Endothelial cell of umbilical vein (primary cell): ENCODE measurements around the gene RAD51C. TPM values are rescaled to one million over a fixed set of nuclear protein-coding genes. Genes with fewer than 3 reads are reported as not detected.
"Not testable (repeated sequence)": the region's sequence is repeated elsewhere in the genome, so short reads cannot be mapped to it uniquely, and the experiment has no call there.

Experiments
- BruUV-seq: library from RNA; stranded (reverse); fragments of 400-500 nt; replicated peaks from 2 replicates; lab custom pipeline; 2021; lab: Mats Ljungman, UMichigan
- CTCF ChIA-PET: fragments of 300-600, 350-600 bp; sonication (Branson Sonifier 250); formaldehyde crosslinking; loops from one replicate; lab custom pipeline; 2021; ENCODE audit warnings: antibody characterized with exemption, inconsistent platforms; lab: Charles Lee
- POLR2A ChIA-PET: fragments of 300-600, 350-600 bp; sonication (Branson Sonifier 250); formaldehyde crosslinking; loops from one replicate; lab custom pipeline; 2021; ENCODE audit warnings: antibody characterized with exemption, inconsistent platforms; lab: Charles Lee
- DNase-seq: peaks from one replicate; pipeline ENCODE4 v3.0.0-alpha.2; 2011; ENCODE audit warnings: low read depth, low spot score
- FAIRE-seq: peaks from 2 replicates; lab custom pipeline; 2011; peaks lifted over from hg19 to GRCh38; lab: Jason Lieb, UNC
- H2AFZ ChIP-seq: 2 replicates; pipeline ENCODE4 v1.6.0; 2012; ENCODE audit warnings: low read depth, low read length, control low read depth, inconsistent platforms
- H3K27ac ChIP-seq: 2 replicates; pipeline ENCODE4 v1.5.1; 2011; ENCODE audit warnings: low read depth, mild to moderate bottlenecking, control low read depth, low read length, moderate library complexity; ENCODE audit not compliant: insufficient read depth
- H3K27me3 ChIP-seq, 2 experiments: 2 replicates each; pipeline versions ENCODE4 v1.6.0 to v1.6.1; 2011; ENCODE audit warnings: low read length in 2 of 2, mixed read lengths in 1 of 2; ENCODE audit not compliant: control insufficient read depth in 2 of 2, insufficient read depth in 2 of 2
- H3K36me3 ChIP-seq, 2 experiments: 2 replicates in 1 of 2; 3 replicates in 1 of 2; pipeline ENCODE4 v1.5.1; 2011; ENCODE audit warnings: low read length in 2 of 2, mild to moderate bottlenecking in 1 of 2, moderate library complexity in 1 of 2; ENCODE audit not compliant: control insufficient read depth in 2 of 2, insufficient read depth in 2 of 2; ENCODE audit errors: extremely low read depth in 1 of 2
- H3K4me1 ChIP-seq: 3 replicates; pipeline ENCODE4 v1.5.1; 2011; ENCODE audit warnings: mild to moderate bottlenecking, low read length; ENCODE audit not compliant: control insufficient read depth, insufficient read depth; ENCODE audit errors: extremely low read depth
- H3K4me2 ChIP-seq: 2 replicates; pipeline ENCODE4 v1.6.1; 2011; ENCODE audit warnings: low read length, control low read depth, mixed read lengths; ENCODE audit not compliant: insufficient read depth
- H3K4me3 ChIP-seq, 3 experiments: fragments of 200-600 bp in 1 of 3; sonication (generic), shearing (Covaris generic) in 1 of 3; replicated peaks in 1 of 3; 2 replicates each; pipeline ENCODE4 v1.5.1; 2011 to 2016; ENCODE audit warnings: control low read depth in 3 of 3, low read length in 3 of 3, mild to moderate bottlenecking in 2 of 3, inconsistent platforms in 1 of 3, low read depth in 1 of 3, moderate library complexity in 1 of 3; ENCODE audit not compliant: insufficient read depth in 1 of 3
- H3K79me2 ChIP-seq: 2 replicates; pipeline ENCODE4 v1.6.0; 2012; ENCODE audit warnings: low read length, inconsistent platforms; ENCODE audit not compliant: control insufficient read depth, insufficient read depth
- H3K9ac ChIP-seq: replicated peaks from 2 replicates; pipeline ENCODE3; 2011; ENCODE audit warnings: low read length, control low read depth; ENCODE audit not compliant: insufficient read depth; ENCODE audit errors: extremely low read depth
- H3K9me1 ChIP-seq: replicated peaks from 3 replicates; pipeline ENCODE4 v1.6.0; 2011; ENCODE audit warnings: mild to moderate bottlenecking, low read length; ENCODE audit not compliant: control insufficient read depth, insufficient read depth; ENCODE audit errors: extremely low read depth
- H3K9me3 ChIP-seq: replicated peaks from 2 replicates; pipeline ENCODE4 v1.5.1; 2012; ENCODE audit warnings: low read length, inconsistent platforms; ENCODE audit not compliant: control insufficient read depth, insufficient read depth
- H4K20me1 ChIP-seq: replicated peaks from 2 replicates; pipeline ENCODE3; 2011; ENCODE audit warnings: mild to moderate bottlenecking, low read length; ENCODE audit not compliant: control insufficient read depth, insufficient read depth; ENCODE audit errors: extremely low read depth
- CTCF ChIP-seq, 2 donors: IDR thresholded peaks; 1 replicate in 1 of 2; 2 replicates in 1 of 2; pipeline ENCODE4 v1.5.1; 2011; ENCODE audit warnings: low read length in 2 of 2, mild to moderate bottlenecking in 2 of 2, moderate library complexity in 2 of 2, control low read depth in 1 of 2, inconsistent platforms in 1 of 2, low read depth in 1 of 2; ENCODE audit not compliant: insufficient read depth in 1 of 2; ENCODE audit errors: extremely low read depth in 1 of 2
- EZH2 ChIP-seq: IDR thresholded peaks from 2 replicates; pipeline ENCODE4 v1.6.1; 2012; ENCODE audit warnings: borderline replicate concordance, low read depth, mild to moderate bottlenecking, moderate library complexity, low read length, inconsistent platforms; ENCODE audit not compliant: severe bottlenecking
- FOS ChIP-seq: IDR thresholded peaks from 2 replicates; pipeline ENCODE4 v1.6.1; 2011; ENCODE audit warnings: mild to moderate bottlenecking, low read length, moderate library complexity, borderline replicate concordance; ENCODE audit not compliant: insufficient read depth
- GATA2 ChIP-seq: IDR thresholded peaks from 2 replicates; pipeline ENCODE4 v1.7.0; 2011; ENCODE audit warnings: low read depth, mild to moderate bottlenecking, moderate library complexity, mixed read lengths, low read length; ENCODE audit not compliant: insufficient read length, insufficient read depth
- JUN ChIP-seq: IDR thresholded peaks from 2 replicates; pipeline ENCODE4 v1.6.1; 2011; ENCODE audit warnings: borderline replicate concordance, low read depth; ENCODE audit not compliant: insufficient read length, insufficient read depth
- MAX ChIP-seq: IDR thresholded peaks from 2 replicates; pipeline ENCODE4 v1.6.1; 2011; ENCODE audit not compliant: insufficient read depth, insufficient read length
- MYC ChIP-seq: IDR thresholded peaks from one replicate; pipeline ENCODE4 v1.6.1; 2011; ENCODE audit warnings: mild to moderate bottlenecking, low read depth, low read length
- POLR2A ChIP-seq: IDR thresholded peaks from 2 replicates; pipeline ENCODE4 v1.6.1; 2012; ENCODE audit warnings: low read depth, mild to moderate bottlenecking, control low read depth, low read length
- POLR2AphosphoS5 ChIP-seq: IDR thresholded peaks from 2 replicates; pipeline ENCODE4 v1.6.1; 2012; ENCODE audit warnings: low read depth, mild to moderate bottlenecking, control low read depth, low read length, moderate library complexity; ENCODE audit not compliant: insufficient read depth
- dilution Hi-C: fragments of 300-500 bp; cut with MboI; formaldehyde crosslinking; loops from one replicate; pipeline ENCODE4 v1.15.0; 2019; ENCODE audit warnings: low sequenced_read_pairs; ENCODE audit not compliant: extremely low pct_ligation_motif_present
- intact Hi-C: fragments of 100-400 bp; cut with micrococcal nuclease; formaldehyde crosslinking; loops from one replicate; pipeline ENCODE4 v1.10.0; 2022
- polyA plus RNA-seq, 4 experiments: library from polyadenylated mRNA; depleted of rRNA in 3 of 4; stranded (reverse) in 3 of 4; unstranded in 1 of 4; fragments of >200 nt; gene quantifications; 2 replicates each; pipeline versions ENCODE4 v1.2.1 to v1.2.3, GENCODE V29; 2011 to 2012; ENCODE audit warnings: missing spikeins in 1 of 4
- total RNA-seq: library from RNA; stranded (reverse); gene quantifications from 2 replicates; pipeline ENCODE4 v1.2.3, GENCODE V29; 2021

The RAD51C gene
- total and polyA plus RNA-seq, 2 donors (not counting 3 experiments of a cell fraction or from before 2014, with no cell fraction given) = 24.8 to 38.9 TPM

- POLR2A ChIA-PET = interaction anchor here (0.9 kb wide), 1 partner anchor 19 kb away, joined by 8 read pairs; no protein-coding TSS in a partner anchor
- DNase-seq = peak; percentile 21
- dilution Hi-C loops = no loop called here
These were observed 15.1 kb upstream of the RAD51C start for GRCh38 chr17:58677194-58677880.

GRCh38 chr17:58678287-58678686 lies 14.1 kb upstream of the RAD51C start:
- H3K4me3 ChIP-seq, FAIRE-seq, H3K4me2 ChIP-seq, H3K4me1 ChIP-seq, H3K27me3 ChIP-seq, intact Hi-C loops, dilution Hi-C loops, H2AFZ ChIP-seq, H3K9me3 ChIP-seq, H3K36me3 ChIP-seq, BruUV-seq, H3K27ac ChIP-seq, POLR2A ChIA-PET, H3K9me1 ChIP-seq, CTCF ChIA-PET, H4K20me1 ChIP-seq, H3K79me2 ChIP-seq, H3K9ac ChIP-seq, DNase-seq: not testable (repeated sequence)

More at GRCh38 chr17:58677194-58677880, 15.1 kb upstream of the RAD51C start:
- Histone ChIP-seq H3K4me1 (peaks cover 6% of the 10 kb centered on the region), H3K9me3 (no peaks in the 10 kb centered on the region), H4K20me1 (no peaks in the 10 kb centered on the region), H3K9ac (no peak overlapping the region), H3K4me3 (no peak overlapping the region), H3K27me3 (no peaks in the 10 kb centered on the region), H3K27ac (no peak overlapping the region), H3K9me1 (no peaks in the 10 kb centered on the region), H3K36me3 (no peaks in the 10 kb centered on the region), H3K4me2 (peak overlapping the region; percentile 16), H2AFZ (peak overlapping the region; percentile 9), H3K79me2 (no peaks in the 10 kb centered on the region)
- intact Hi-C loops = no loop called here
- peak; percentile 63 for FAIRE-seq
- CTCF ChIA-PET = no interaction called here
- BruUV-seq = no TSS peak
- no peak for TF ChIP-seq POLR2A
- no peak for TF ChIP-seq FOS
- no peak for TF ChIP-seq POLR2AphosphoS5
- no peak for TF ChIP-seq EZH2
- TF ChIP-seq MAX = no peak
- no peak for TF ChIP-seq MYC
- no peak for TF ChIP-seq CTCF (IDR thresholded peaks at IDR 0.05; ENCODE audit: extremely low read depth in 1 of 2, insufficient read depth in 1 of 2, low read depth in 1 of 2, low read length in 2 of 2)
- no peak for TF ChIP-seq GATA2
- no peak for TF ChIP-seq JUN
